Activated naive CD8-positive, alpha-beta T cell treated with anti-CD3 and anti-CD28 coated beads, Interleukin-2, amount 10 ng/mL, durations not matched to agents 7 days and 5 days (primary cell): ENCODE measurements around the gene ABCC3. TPM values are rescaled to one million over a fixed set of nuclear protein-coding genes. Genes with fewer than 3 reads are reported as not detected.

Experiments
- ATAC-seq: fragments of 150-1000 bp; cut with Tn5 transposase; one replicate; pipeline ENCODE4 v1.10.0; 2021; ENCODE audit warnings: low read depth, moderate library complexity
- POLR2A ChIA-PET: fragments of 350-600 bp; sonication (Branson Sonifier 250); formaldehyde crosslinking; loops from one replicate; lab custom pipeline; 2021; ENCODE audit warnings: antibody characterized with exemption; lab: Charles Lee
- DNase-seq: peaks from one replicate; pipeline ENCODE4 v3.0.0; 2021
- H3K27ac Mint-ChIP-seq: one replicate; pipeline ENCODE4 v1.8.0; 2022; ENCODE audit warnings: mild to moderate bottlenecking, mixed read lengths
- H3K27me3 Mint-ChIP-seq: one replicate; pipeline ENCODE4 v1.8.0; 2022; ENCODE audit warnings: mild to moderate bottlenecking, moderate library complexity, mixed read lengths
- H3K36me3 Mint-ChIP-seq: one replicate; pipeline ENCODE4 v1.8.0; 2021; ENCODE audit warnings: mild to moderate bottlenecking, mixed read lengths
- H3K4me1 Mint-ChIP-seq: one replicate; pipeline ENCODE4 v1.8.0; 2021; ENCODE audit warnings: mixed read lengths
- H3K4me3 Mint-ChIP-seq: one replicate; pipeline ENCODE4 v1.8.0; 2022; ENCODE audit warnings: mild to moderate bottlenecking, moderate library complexity, mixed read lengths
- H3K9me3 Mint-ChIP-seq: one replicate; pipeline ENCODE4 v1.8.0; 2021; ENCODE audit warnings: mixed read lengths
- total RNA-seq, 2 experiments: library from RNA; stranded (reverse); gene quantifications; one replicate each; pipeline ENCODE4 v1.2.3, GENCODE V29; 2021

Gene ABCC3
- total RNA-seq, 2 experiments from 2014 or later, result 0.77 to 1.4 TPM

- no peak for ATAC-seq
- Mint-ChIP-seq H3K4me1 (peaks cover 14% of the 10 kb centered on the region), H3K9me3 (no peaks in the 10 kb centered on the region), H3K4me3 (no peak overlapping the region), H3K36me3 (no peaks in the 10 kb centered on the region), H3K27me3 (peaks cover 6% of the 10 kb centered on the region), H3K27ac (no peak overlapping the region)
- DNase-seq, result no peak
- POLR2A ChIA-PET, result interaction anchor here (0.6 kb wide), 1 partner anchor 19 kb away, joined by 3 read pairs; no protein-coding TSS in a partner anchor
Observed at GRCh38 chr17:50663812-50664374, 29.2 kb downstream of the ABCC3 start.

GRCh38 chr17:50664788-50665458 is 30.2 kb downstream of the ABCC3 start:
- Mint-ChIP-seq H3K9me3 (no peaks in the 10 kb centered on the region), H3K4me1 (peaks cover 14% of the 10 kb centered on the region), H3K4me3 (no peak overlapping the region), H3K36me3 (no peaks in the 10 kb centered on the region), H3K27me3 (peaks cover 6% of the 10 kb centered on the region), H3K27ac (no peak overlapping the region)
- no peak for DNase-seq
- POLR2A ChIA-PET, result no interaction called here
- ATAC-seq, result no peak

DNA sequence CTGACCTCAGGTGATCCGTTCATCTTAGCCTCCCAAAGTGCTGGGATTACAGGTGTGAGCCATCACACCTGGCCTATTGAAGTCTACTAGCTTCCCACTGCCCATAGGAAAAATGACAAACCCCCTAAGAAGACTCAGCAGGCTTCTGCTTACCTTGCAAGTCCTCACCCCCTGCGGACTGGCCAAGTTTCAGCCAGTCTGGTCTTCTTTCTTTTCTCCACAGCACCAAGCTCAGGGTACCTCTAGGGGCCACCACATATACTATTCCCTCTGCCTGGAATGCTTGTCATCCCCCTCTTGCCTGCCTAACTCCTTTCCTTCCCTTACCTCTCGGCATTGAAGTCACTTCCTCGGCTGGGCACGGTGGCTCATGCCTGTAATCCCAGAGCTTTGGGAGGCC is 31.2 kb downstream of the ABCC3 start:
- DNase-seq, result no peak
- Mint-ChIP-seq H3K4me1 (peaks cover 14% of the 10 kb centered on the region), H3K27ac (no peak overlapping the region), H3K4me3 (no peak overlapping the region), H3K36me3 (no peaks in the 10 kb centered on the region), H3K27me3 (peaks cover 6% of the 10 kb centered on the region), H3K9me3 (no peaks in the 10 kb centered on the region)
- ATAC-seq, result no peak
- POLR2A ChIA-PET, result no interaction called here

DNA sequence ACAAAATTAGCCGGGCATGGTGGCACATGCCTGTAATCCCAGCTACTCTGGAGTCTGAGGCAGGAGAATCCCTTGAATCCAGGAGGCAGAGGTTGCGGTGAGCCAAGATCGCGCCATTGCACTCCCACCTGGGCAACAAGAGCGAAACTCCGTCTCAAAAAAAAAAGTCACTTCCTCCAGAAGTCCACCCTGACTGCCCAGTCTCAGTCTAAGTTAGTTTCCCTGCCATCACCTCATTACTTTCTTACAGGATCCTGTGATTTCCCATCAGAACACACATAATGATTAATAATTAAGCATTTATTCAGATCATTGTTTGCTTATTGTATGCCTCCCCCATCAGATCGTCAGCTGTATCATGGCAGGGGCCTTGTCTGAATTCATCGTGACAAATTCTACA is 31.6 kb downstream of the ABCC3 start:
- Mint-ChIP-seq H3K27me3 (peaks cover 6% of the 10 kb centered on the region), H3K27ac (no peak overlapping the region), H3K36me3 (no peaks in the 10 kb centered on the region), H3K4me1 (peaks cover 9% of the 10 kb centered on the region), H3K4me3 (no peak overlapping the region), H3K9me3 (no peaks in the 10 kb centered on the region)
- DNase-seq, result no peak
- no peak for ATAC-seq
- POLR2A ChIA-PET, result no interaction called here

GRCh38 chr17:50667259-50668024 is 32.8 kb downstream of the ABCC3 start:
- Mint-ChIP-seq H3K4me3 (no peak overlapping the region), H3K27me3 (peaks cover 6% of the 10 kb centered on the region), H3K27ac (no peak overlapping the region), H3K4me1 (no peaks in the 10 kb centered on the region), H3K36me3 (no peaks in the 10 kb centered on the region), H3K9me3 (no peaks in the 10 kb centered on the region)
- DNase-seq (no peak), ATAC-seq (no peak)
- POLR2A ChIA-PET, result no interaction called here

- peaks cover 5% of the 10 kb centered on the region for H3K27me3 Mint-ChIP-seq
- no peaks in the 10 kb centered on the region for H3K4me1 Mint-ChIP-seq
- POLR2A ChIA-PET, result no interaction called here
- ATAC-seq (no peak), DNase-seq (no peak)
- no peak overlapping the region for H3K27ac Mint-ChIP-seq
- H3K9me3 Mint-ChIP-seq, result no peaks in the 10 kb centered on the region
- no peak overlapping the region for H3K4me3 Mint-ChIP-seq
- H3K36me3 Mint-ChIP-seq, result no peaks in the 10 kb centered on the region
Observed at GRCh38 chr17:50668025-50668837, 33.5 kb downstream of the ABCC3 start.

DNA sequence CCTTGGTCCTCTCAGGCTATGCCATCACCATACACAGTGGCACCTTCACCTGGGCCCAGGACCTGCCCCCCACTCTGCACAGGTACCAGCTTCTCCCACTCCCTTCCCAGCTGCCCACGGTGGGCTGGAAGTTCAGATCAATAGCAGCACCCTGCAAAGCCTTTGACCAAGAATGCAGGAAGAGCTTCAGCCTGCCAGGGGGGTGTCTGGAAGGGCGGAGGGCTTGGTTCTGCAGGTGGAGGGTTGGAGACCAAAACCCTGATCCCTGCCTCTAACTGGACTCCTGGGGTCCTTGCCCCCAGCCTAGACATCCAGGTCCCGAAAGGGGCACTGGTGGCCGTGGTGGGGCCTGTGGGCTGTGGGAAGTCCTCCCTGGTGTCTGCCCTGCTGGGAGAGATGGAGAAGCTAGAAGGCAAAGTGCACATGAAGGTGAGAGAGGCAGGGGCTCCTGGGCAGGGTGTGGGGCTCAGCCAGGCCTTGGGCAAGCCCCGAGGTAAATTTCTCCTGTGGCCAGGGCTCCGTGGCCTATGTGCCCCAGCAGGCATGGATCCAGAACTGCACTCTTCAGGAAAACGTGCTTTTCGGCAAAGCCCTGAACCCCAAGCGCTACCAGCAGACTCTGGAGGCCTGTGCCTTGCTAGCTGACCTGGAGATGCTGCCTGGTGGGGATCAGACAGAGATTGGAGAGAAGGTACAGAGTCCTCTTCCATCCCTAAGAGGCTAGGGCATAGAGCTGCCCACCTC is 34.3 kb downstream of the ABCC3 start:
- no peak overlapping the region for H3K4me3 Mint-ChIP-seq
- H3K27me3 Mint-ChIP-seq, result peaks cover 5% of the 10 kb centered on the region
- no peaks in the 10 kb centered on the region for H3K36me3 Mint-ChIP-seq
- DNase-seq, result no peak
- no peaks in the 10 kb centered on the region for H3K4me1 Mint-ChIP-seq
- no peaks in the 10 kb centered on the region for H3K9me3 Mint-ChIP-seq
- no peak overlapping the region for H3K27ac Mint-ChIP-seq
- no peak for ATAC-seq
- POLR2A ChIA-PET, result no interaction called here

GRCh38 chr17:50672071-50672470 is 37.4 kb downstream of the ABCC3 start:
- Mint-ChIP-seq H3K4me1 (no peaks in the 10 kb centered on the region), H3K9me3 (no peaks in the 10 kb centered on the region), H3K36me3 (no peaks in the 10 kb centered on the region), H3K27me3 (peaks cover 2% of the 10 kb centered on the region), H3K27ac (no peak overlapping the region), H3K4me3 (no peak overlapping the region)
- POLR2A ChIA-PET, result interaction anchor here (0.5 kb wide), 1 partner anchor 1310 kb away, joined by 3 read pairs; no protein-coding TSS in a partner anchor
- ATAC-seq (no peak), DNase-seq (no peak)

GRCh38 chr17:50672831-50673551 is 38.3 kb downstream of the ABCC3 start:
- Mint-ChIP-seq H3K27me3 (no peaks in the 10 kb centered on the region), H3K4me3 (no peak overlapping the region), H3K4me1 (no peaks in the 10 kb centered on the region), H3K27ac (no peak overlapping the region), H3K9me3 (no peaks in the 10 kb centered on the region), H3K36me3 (no peaks in the 10 kb centered on the region)
- ATAC-seq, result no peak
- POLR2A ChIA-PET, result no interaction called here
- no peak for DNase-seq

DNA sequence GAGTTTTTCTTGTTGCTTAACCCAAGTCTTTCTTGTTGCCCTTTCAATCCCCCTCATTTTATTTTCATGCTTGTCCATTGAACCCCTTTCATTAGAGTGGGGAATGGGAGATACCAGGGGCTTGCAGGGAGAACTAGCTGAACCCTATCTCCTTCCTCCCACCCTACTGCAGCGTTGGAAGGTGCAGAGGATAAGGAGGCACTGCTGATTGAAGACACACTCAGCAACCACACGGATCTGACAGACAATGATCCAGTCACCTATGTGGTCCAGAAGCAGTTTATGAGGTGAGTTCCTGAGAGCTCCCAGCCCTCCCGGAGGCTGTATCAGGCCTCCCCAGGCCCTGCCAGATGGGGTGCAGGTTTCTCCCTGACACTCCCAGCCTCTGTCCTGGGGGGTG is 40.5 kb downstream of the ABCC3 start:
- H3K4me1 Mint-ChIP-seq, result no peaks in the 10 kb centered on the region
- no peaks in the 10 kb centered on the region for H3K27me3 Mint-ChIP-seq
- DNase-seq (no peak), ATAC-seq (no peak)
- no peaks in the 10 kb centered on the region for H3K36me3 Mint-ChIP-seq
- H3K9me3 Mint-ChIP-seq, result no peaks in the 10 kb centered on the region
- H3K4me3 Mint-ChIP-seq, result no peak overlapping the region
- POLR2A ChIA-PET, result interaction anchor here (0.5 kb wide), 1 partner anchor 51 kb away, joined by 5 read pairs; no protein-coding TSS in a partner anchor
- H3K27ac Mint-ChIP-seq, result no peak overlapping the region

DNA sequence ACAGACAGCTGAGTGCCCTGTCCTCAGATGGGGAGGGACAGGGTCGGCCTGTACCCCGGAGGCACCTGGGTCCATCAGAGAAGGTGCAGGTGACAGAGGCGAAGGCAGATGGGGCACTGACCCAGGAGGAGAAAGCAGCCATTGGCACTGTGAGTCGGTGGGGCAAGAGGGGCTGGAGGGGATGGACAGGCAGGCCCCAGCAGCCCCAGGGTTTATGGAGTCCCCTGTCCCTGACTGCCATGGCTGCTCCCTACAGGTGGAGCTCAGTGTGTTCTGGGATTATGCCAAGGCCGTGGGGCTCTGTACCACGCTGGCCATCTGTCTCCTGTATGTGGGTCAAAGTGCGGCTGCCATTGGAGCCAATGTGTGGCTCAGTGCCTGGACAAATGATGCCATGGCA is 40.9 kb downstream of the ABCC3 start:
- no peak overlapping the region for H3K27ac Mint-ChIP-seq
- peaks cover 3% of the 10 kb centered on the region for H3K27me3 Mint-ChIP-seq
- no peaks in the 10 kb centered on the region for H3K4me1 Mint-ChIP-seq
- DNase-seq (no peak), ATAC-seq (no peak)
- no peaks in the 10 kb centered on the region for H3K9me3 Mint-ChIP-seq
- H3K4me3 Mint-ChIP-seq, result no peak overlapping the region
- POLR2A ChIA-PET, result no interaction called here
- no peaks in the 10 kb centered on the region for H3K36me3 Mint-ChIP-seq
